Camera-type eye (tissue), 1 donor: Measurements from ENCODE around the gene KRTAP5-10. TPM values are rescaled to one million over a fixed set of nuclear protein-coding genes. Genes with fewer than 3 reads are reported as not detected.

Experiments
- total RNA-seq: library from RNA; depleted of rRNA; stranded (reverse); fragments of >200 nt; gene quantifications from one replicate; pipeline ENCODE4 v1.2.3, GENCODE V29; 2014

The KRTAP5-10 gene
- not detected for total RNA-seq

GRCh38 chr11:71565263-71565662 is at the start of gene KRTAP5-10:
Gene KRTAP5-10, plus strand, starts transcription at chr11:71565563. Its CDS starts 25 bp downstream, at chr11:71565588.

GRCh38 chr11:71526796-71527575 is 38.4 kb upstream of the KRTAP5-10 start, which contains the start of gene KRTAP5-7:
Gene KRTAP5-7, plus strand, starts transcription at chr11:71527267. Its CDS starts 34 bp downstream, at chr11:71527301.

GRCh38 chr11:71537977-71538665 is 27.2 kb upstream of the KRTAP5-10 start, which contains the start of gene KRTAP5-8:
Gene KRTAP5-8, plus strand, starts transcription at chr11:71538025. Its CDS starts 31 bp downstream, at chr11:71538056.

GRCh38 chr11:71548120-71548519 is 17.2 kb upstream of the KRTAP5-10 start, which contains the start of gene KRTAP5-9:
Gene KRTAP5-9, plus strand, starts transcription at chr11:71548420. Its CDS starts 238 bp downstream, at chr11:71548658.

GRCh38 chr11:71582309-71582895 is 17.0 kb downstream of the KRTAP5-10 start, which contains the start of gene KRTAP5-11:
Gene KRTAP5-11, minus strand, starts transcription at chr11:71582875. Its CDS starts 38 bp downstream, at chr11:71582837.

Other genes starting within 250 kb of the KRTAP5-10 start
- gene DHCR7, start 117.2 kb upstream of the KRTAP5-10 start, total RNA-seq, result 20.3 TPM
- 43.7 TPM for gene NADSYN1, start 112.4 kb upstream of the KRTAP5-10 start, total RNA-seq
- not detected for gene KRTAP5-7, start 38.3 kb upstream of the KRTAP5-10 start, total RNA-seq
- gene KRTAP5-8, start 27.5 kb upstream of the KRTAP5-10 start, total RNA-seq, result not detected
- gene KRTAP5-9, start 17.1 kb upstream of the KRTAP5-10 start, total RNA-seq, result not detected
- gene KRTAP5-11, start 17.3 kb downstream of the KRTAP5-10 start, total RNA-seq, result not detected